8988T (cell line): ENCODE measurements around the gene MARCHF6.
"Not testable (repeated sequence)": the region's sequence is repeated elsewhere in the genome, so short reads cannot be mapped to it uniquely, and the experiment has no call there.

Source experiments
- DNase-seq: peaks from one replicate; pipeline ENCODE4 v3.0.0; 2011

MARCHF6 gene, protein sequence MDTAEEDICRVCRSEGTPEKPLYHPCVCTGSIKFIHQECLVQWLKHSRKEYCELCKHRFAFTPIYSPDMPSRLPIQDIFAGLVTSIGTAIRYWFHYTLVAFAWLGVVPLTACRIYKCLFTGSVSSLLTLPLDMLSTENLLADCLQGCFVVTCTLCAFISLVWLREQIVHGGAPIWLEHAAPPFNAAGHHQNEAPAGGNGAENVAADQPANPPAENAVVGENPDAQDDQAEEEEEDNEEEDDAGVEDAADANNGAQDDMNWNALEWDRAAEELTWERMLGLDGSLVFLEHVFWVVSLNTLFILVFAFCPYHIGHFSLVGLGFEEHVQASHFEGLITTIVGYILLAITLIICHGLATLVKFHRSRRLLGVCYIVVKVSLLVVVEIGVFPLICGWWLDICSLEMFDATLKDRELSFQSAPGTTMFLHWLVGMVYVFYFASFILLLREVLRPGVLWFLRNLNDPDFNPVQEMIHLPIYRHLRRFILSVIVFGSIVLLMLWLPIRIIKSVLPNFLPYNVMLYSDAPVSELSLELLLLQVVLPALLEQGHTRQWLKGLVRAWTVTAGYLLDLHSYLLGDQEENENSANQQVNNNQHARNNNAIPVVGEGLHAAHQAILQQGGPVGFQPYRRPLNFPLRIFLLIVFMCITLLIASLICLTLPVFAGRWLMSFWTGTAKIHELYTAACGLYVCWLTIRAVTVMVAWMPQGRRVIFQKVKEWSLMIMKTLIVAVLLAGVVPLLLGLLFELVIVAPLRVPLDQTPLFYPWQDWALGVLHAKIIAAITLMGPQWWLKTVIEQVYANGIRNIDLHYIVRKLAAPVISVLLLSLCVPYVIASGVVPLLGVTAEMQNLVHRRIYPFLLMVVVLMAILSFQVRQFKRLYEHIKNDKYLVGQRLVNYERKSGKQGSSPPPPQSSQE

DNA sequence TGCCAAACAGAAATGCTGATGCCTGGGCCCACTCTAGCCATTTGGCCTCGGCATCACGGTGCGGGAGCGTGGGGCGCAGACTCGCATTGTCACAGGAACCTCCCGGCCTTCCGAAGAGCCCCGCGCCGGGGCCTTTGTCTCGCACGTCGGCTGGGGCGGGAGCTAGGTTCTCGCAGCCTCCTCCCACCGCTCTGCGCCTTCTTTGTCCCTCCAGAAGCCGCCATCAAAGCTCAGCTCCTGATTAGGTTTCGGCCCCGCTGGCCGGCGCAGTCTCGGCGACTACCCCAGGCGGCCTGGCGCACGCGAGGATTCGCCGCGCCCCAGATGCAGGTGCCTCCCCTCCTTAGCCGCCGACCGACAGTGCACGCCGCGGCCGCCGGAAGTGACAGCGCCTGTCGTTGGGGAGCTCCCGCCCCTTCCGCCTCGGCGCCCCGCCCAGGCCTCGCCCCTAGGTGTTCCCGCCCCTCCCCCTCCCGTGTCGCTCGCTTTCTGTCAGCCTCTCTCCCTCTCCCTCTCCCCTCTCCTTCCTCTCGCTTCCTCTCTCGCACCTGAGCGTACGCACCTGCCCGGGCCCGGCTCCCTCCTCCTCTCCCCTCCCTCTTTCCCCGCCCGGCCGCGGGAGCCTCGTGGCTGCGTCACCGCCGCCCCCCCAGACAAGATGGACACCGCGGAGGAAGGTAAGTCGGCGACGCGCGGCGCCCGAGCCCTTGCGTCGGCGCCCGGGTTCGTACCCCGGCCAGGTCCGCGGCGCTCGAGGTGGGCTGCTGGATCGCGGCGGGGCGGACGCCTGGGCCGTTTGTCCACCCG lies at the start of gene MARCHF6:
MARCHF6 (plus strand) TSS at position 455 of the 807 bp plus-strand sequence; CDS start at position 659, 204 bp downstream.
- peak; percentile 68 for DNase-seq

DNA sequence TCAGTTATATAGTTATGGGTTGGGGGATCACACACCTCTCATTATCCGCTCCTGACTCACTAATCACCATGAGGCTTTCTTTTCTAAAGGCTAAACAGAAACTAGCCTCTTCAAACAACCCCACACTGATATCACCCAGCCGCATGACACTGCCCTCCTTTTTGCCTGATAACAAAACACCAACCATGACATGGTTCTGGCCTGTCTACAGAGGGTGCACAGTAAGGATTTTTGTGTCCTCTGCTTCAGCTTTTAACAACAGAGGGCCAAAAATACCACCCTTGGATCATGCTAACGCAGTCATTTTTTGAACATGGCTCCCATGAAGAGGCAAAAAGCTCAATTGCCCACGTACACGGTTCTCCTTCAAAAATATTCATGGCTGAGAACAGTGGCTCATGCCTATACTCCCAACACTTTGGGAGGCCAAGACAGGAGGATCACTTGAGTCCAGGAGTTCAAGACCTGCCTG lies 49.8 kb upstream of the MARCHF6 start:
- DNase-seq, result no peak

DNA sequence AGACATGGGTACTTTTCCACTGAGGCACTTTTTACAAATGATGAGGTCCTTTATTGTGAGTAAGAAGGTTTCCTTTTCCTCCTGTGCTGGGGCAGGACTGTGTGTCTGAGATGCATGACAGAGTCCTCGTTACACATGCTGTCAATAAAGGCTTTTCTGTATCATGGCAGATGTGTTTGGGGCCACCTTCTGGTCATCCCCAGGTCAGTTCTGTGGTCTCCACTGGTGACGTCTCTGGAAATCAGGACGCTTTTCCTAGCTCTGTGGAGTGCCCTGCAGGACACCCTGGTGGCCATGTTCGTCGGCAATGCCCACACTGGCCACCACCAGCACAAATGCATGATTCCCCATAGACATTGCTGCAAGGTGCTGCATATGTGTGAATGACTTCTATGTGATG lies 48.6 kb upstream of the MARCHF6 start:
- DNase-seq, result peak; percentile 59

DNA sequence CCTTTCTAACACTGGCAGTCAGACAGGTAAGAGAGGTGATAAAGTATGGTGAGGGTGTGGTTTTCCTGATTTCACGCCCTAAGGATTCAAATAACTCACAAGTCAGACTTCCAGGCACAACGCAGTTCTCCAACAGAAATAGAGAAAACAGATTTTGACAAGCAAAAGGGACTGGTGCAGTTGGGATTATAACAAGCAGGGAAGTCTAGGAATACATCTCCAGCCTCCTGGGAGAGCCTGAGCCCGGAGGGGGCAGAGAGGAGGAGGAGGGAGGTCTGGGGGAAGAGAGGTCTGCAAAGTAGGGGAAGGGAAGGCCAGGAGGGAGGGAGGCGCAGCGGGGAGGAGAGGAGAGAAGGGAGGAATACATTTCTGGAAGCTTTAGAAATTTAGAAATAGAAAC lies 47.4 kb upstream of the MARCHF6 start:
- no peak for DNase-seq

DNA sequence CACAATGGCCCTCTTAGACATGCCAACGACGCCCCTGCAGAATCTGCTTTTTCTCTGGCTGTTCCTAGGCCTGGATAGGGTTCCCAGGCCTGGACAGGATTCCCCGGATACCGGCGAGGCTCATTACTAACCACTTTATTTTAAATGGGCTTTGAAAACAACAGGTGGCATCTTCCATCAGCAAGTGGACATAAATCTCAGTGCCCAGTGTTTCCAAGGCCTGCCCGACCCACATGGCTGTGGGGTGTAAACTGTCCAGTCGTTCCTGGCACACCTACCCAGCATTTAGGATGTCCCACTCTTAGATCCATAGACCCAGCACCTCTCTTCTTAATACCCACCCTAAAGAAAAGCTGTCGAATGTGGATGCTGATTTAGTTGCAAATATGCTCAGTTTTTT lies 46.7 kb upstream of the MARCHF6 start:
- DNase-seq, result no peak

DNA sequence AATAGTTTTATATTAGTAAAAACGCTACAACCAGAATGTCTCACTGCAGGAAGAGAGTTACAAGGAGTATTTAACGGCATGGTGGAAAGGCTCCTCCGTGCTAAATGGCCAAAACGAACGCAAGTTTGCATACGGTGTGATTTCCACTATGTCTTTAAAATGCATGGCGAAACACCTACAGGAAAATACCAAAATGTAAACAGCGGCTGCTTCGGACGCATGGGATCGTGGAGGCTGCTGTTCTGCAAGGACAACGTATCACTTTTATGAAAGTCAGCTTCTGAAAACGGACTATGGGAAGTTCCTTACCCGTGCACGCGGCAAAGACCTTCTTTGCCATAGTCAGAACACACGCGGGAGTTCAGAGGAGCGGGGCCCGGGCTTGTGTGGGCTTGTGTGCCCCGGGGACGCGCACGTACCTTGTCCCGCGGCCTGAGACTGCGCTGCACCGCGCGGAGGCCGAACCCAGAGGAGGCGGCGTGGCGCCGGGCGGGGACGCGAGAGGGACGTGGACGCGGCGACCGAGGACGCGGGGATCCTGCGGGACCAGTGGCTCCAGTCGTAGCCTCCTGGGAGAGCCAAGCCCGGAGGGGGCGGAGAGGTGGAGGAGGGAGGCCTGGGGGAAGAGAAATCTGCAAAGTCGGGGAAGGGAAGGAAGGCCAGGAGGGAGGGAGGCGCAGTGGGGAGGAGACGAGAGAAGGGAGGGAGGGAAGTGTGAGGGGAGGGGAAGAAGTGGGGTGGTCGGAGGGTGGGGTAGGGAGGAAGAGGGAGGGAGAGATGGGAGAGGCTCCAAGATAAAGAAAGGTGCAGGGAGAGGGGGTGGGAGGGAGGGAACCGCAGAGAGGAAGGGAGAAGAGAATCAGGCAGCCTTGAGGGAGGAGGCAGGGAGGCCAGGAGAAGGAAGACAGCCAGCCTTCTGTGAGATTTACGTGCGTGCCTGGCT lies 46.0 kb upstream of the MARCHF6 start, which contains the start of gene CMBL:
CMBL (minus strand) TSS at position 697 of the 943 bp plus-strand sequence. CDS start 17,140 bp downstream, outside the sequence.
- no peak for DNase-seq

DNA sequence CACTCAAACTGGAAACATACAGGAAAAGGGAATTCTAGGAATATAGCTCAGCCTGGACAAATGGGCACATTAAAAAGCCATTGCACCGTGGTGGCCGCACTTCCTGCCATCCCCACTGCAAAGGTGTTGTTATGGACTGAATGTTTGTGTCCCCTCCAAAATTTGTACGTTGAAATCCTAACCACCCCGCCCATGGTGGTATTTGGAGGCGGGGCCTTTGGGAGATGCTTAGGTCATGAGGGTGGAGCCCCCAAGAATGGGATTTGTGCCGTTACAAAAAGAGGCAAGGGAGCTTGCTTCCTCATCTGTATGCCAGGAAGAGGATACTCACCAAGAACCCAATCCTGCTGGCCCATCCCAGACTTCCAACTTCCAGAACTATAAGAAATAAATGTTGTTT lies 44.7 kb upstream of the MARCHF6 start:
- no peak for DNase-seq

DNA sequence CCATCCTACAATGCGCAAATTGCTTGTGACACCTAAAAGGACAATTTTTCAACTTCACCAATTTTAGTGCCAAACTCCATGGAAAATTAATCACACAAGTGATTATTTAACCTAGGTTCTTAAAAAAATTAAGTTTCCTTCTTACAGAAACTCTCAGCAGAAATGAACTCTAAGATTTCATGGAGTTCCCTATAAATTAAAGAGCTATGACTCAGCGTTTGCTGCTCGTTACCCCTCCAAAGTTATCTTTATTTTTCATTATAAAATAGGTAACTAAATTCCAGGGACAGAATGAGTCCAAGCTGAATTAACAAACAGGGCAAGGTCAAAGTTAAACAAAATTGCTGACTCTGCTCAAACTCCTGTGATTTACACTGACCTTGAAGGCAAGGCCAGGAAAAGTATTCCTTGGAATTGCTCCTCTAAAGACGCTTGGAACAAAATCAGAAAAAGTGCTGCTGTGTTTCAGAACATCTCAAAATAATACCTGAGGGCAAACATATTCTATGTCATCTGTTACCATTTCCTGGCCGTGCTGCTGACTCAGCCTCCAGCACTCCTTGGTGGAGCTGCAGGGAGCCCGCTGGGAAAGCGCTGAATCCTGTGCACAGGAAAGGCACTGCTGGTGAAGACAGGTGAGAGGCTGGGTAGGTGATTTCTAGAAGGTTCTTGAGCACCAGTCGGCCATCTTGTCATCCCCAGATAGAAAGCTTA lies 43.3 kb upstream of the MARCHF6 start:
- DNase-seq, result peak; percentile 96

DNA sequence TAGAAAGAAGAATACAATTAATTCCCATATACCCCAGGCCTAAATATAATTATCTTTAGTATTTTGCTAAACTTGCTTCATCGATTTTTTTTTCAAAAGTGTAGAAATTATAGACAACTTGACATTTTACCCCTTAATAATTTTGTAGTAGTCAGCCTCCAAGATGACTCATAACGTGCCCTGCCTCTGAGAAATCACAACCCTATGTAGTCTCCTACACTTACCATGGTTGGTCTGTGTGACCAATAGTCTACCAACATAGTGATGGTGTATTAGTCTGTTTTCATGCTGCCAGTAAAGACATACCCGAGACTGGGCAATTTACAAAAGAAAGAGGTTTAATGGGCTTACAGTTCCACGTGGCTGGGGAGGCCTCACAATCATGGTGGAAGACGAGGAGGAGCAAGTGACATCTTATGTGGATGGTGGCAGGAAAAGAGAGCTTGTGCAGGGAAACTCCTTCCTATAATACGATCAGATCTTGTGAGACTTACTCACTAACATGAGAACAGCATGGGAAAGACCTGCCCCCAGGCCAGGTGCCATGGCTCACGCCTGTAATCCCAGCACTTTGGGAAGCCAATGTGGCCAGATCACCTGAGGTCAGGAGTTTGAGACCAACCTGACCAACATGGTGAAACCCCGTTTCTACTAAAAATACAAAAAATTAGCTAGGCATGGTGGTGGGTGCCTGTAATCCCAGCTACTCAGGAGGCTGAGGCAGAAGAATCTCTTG lies 42.5 kb upstream of the MARCHF6 start:
- DNase-seq, result not testable (repeated sequence)

DNA sequence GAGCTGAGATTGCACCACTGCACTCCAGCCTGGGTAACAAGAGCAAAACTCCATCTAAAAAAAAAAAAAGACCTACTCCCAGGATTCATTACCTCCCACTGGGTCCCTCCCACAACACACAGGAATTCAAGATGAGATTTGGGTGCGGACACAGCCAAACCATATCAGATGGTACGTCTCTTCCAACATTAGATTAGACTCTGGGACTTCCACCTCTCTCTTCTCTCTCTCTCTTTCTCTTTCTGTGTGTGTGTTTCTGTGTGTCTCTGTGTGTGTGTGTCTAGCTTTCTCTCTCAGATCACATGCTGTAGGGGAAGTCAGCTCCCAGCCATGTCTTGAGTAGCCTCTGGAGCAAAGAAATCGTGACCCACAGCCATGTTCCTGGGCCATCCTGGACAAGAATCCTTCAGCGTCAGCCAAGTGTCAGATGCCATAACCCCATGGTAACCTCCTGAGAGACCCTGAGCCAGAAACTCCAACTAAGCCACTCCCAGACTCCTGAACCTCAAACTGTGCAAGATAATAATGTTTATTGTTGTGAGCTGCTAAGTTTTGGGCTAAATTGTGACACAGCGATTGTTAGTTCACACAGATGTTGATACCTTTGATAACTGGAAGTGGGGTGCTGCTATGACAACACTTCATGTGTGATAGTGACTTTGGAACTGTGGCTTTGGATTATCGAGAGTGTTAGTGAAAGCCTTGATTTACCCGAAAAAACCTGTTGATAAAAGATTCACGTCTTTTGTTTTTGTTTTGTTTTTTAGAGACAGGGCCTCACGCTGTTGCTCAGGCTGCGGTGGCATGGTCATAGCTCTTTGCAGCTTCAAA lies 41.7 kb upstream of the MARCHF6 start:
- no peak for DNase-seq

DNA sequence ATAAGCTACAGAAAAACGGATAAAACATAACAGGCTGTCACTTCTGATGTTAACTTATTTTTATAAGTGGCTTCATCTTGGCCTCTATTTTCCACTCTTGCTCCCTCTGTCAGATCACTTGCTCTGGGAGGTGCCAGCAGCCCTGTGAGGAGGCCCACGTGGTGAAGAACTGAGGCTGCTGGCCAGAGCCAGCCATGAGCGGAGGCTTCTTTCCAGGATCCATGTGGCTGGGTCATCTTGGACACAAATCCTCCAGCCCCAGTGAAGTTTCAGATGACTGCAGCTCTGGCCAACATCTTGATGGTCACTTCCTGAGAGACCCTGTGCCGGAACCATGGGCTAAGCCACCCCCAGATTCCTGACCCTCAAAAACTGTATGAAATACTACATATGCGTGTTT lies 38.3 kb upstream of the MARCHF6 start:
- DNase-seq, result no peak

DNA sequence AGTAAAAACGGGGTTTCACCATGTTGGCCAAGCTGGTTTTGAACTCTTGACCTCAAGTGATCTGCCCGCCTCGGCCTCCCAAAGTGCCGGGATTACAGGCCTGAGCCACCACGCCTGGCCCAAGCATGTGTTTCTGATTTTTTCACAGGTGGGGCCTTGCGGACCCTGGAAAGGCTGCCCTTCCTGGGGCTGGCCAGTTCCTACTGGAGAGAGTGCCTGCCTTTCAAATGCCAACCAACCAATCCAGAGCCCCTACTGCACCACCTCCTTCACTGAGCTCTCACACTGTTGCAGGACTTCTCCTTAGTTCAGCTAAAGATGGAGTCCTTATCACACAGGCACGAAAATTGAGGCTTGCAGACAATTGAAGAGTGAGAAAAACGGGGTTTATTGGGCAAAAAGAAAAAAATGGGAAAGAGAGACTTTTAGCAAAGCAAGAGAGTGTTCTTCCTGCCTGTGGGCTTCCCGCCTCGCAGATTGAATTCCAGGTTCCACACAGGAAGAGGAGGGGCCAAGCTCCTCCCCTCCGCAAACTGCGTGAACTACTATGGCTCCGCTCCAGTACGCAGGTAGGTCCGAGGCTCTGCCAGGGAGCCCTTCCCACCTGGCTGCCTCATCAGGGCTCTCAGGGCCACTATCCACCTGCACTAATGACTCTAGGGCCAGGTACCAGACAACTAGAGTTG lies 37.5 kb upstream of the MARCHF6 start:
- no peak for DNase-seq

DNA sequence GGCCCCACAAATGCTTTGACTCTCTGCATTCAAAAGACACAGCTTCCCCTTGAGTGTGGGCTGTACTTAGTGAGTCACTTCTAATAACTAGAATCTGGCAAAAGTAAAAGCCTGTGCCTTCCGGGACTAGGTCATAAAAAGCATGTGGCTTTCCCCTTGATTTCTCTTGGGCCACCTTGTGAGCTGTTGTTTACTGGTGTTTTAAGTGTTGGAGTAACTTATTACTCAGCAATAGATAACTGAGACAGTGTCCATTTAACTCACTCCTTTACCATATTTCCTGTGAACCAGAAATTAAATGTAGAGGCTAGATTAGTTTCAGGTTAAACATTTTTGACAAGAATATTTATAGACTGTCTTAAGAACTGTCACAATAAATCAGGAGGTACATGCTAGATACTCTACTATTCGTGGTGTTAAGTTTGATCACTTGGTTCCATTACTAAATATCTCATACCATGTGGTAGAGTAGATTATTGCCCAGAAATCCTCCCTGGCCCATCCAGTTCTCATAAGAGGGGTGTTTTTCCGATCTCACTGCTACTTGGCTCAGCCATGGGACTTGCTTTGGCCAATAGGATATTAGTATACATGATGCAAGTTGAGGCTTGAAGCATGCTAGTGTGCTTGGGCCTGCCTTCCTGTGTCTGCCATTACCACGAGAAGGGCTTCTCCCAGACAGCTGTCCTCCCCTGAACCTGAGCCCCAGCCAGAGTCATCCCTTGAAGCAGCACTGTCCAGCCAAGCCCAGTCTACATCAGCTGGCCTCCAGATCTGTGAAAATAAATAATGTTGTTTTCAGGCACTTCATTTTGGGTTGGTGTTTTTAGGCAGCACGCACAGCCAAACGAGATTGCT lies 35.4 kb upstream of the MARCHF6 start:
- no peak for DNase-seq

DNA sequence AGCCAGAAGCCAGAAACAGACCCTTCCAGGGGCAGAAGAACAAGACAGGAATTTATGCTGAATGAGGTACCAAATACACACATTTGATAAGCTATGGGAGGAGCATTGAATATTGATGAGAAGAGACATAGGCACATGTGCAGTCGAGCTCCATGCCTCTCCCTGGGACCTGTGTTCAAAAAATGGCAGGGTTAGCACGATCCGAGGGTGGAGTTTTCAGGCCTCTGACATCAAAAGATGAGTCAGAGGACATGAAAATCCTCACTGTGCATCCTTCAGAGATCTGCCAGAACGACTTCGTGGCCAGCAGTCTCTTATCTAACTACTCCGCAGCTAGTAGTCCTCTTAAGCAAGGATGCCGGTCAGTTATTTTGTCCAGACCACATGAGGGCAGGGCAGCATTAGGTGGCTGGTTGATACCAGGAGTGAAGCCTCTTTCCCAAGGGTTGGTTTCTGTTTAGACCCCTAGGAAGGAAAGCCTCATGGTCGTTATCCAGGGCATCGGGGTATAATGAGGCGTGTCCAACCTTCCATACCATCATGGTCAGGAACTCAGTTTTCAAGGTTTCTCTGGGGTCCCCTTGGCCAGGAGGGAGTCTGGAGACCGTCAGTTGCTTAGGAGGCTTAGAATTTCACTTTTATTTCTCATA lies 34.2 kb upstream of the MARCHF6 start:
- DNase-seq, result no peak

DNA sequence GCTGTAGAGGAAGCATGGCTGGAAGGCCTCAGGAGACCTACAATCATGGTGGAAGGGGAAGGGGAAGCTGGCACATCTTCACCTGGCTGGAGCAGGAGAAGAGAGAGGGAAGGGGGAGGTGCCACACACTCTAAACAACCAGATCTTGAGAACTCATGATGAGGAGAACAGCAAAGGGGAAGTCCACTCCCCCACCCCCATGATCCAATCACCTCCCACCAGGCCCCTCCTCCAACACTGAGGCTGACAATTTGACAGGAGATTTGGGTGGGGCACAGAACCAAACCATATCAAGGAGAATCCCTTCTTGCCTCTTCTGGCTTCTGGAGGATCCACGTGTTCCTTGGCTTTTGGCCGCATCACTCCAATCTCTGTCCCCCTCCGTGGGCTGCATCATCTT lies 32.7 kb upstream of the MARCHF6 start:
- DNase-seq, result no peak

DNA sequence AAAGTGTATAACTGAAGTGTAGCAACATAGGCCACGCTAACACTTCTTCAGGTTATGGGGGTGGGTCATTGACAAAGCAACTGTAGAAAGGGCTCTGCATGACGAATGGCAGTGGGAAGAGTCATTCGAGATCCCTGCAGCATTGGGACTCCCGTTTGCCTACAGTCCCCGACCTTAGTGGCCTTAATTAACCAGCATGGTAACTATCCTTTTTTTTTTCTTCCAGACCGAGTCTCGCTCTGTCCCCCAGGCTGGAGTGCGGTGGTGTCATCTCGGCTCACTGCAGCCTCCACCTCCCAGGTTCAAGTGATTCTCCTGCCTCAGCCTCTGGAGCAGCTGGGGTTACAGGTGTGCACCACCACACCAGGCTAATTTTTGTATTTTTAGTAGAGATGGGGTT lies 31.6 kb upstream of the MARCHF6 start:
- DNase-seq, result no peak
